Astrocyte (in vitro differentiated cells and primary cell): ENCODE results near the gene DGKI.

Source experiments
- EZH2 ChIP-seq: IDR thresholded peaks from 2 replicates; pipeline ENCODE4 v1.6.1; 2012; ENCODE audit warnings: mild to moderate bottlenecking, low read length, inconsistent platforms; ENCODE audit not compliant: insufficient read depth
- TF ChIP-seq, protein P1 (sequence below): IDR thresholded peaks from 2 replicates; pipeline ENCODE4 v1.5.1; 2011; ENCODE audit warnings: low read depth, mild to moderate bottlenecking, inconsistent platforms, low read length, moderate library complexity; ENCODE audit not compliant: insufficient read depth

DNA sequence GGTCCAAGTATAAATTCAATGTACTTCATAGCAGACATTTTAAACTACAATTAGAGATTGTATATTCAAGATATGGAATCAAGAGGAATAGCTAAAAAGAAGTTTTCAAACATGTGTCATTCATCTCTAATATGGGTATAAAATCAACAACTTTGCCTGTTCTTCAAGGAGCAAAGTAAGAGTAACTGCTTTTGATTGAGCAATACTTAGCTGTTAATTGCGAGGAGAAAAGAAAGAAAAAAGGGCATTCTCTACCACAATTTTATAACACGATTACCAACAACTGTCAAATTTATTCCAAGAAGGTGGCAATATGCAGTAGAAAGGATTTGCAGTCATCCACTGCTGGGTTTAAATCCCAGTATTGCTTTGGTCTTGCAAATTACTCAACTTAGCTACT lies 356.9 kb downstream of the DGKI start:
- TF ChIP-seq, protein P1, sequence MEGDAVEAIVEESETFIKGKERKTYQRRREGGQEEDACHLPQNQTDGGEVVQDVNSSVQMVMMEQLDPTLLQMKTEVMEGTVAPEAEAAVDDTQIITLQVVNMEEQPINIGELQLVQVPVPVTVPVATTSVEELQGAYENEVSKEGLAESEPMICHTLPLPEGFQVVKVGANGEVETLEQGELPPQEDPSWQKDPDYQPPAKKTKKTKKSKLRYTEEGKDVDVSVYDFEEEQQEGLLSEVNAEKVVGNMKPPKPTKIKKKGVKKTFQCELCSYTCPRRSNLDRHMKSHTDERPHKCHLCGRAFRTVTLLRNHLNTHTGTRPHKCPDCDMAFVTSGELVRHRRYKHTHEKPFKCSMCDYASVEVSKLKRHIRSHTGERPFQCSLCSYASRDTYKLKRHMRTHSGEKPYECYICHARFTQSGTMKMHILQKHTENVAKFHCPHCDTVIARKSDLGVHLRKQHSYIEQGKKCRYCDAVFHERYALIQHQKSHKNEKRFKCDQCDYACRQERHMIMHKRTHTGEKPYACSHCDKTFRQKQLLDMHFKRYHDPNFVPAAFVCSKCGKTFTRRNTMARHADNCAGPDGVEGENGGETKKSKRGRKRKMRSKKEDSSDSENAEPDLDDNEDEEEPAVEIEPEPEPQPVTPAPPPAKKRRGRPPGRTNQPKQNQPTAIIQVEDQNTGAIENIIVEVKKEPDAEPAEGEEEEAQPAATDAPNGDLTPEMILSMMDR, result no peak
- no peak for TF ChIP-seq EZH2
